HEK293T (cell line): ENCODE data around the gene CCDC187.
A peak's percentile ranks its signal among the peaks of the same experiment; 100 is the strongest.

Experiments used
- CTCF ChIA-PET: fragments of 350-600 bp; formaldehyde crosslinking; extraction: SDS; loops from one replicate; lab custom pipeline; 2021; ENCODE audit warnings: antibody characterized with exemption, inconsistent platforms; lab: Yijun Ruan, JAX
- POLR2A ChIA-PET: fragments of 350-600 bp; formaldehyde crosslinking; extraction: SDS; loops from one replicate; lab custom pipeline; 2020; ENCODE audit warnings: antibody characterized with exemption, inconsistent platforms; lab: Yijun Ruan, JAX
- DNase-seq: peaks from one replicate; pipeline ENCODE4 v3.0.0; 2012; ENCODE audit warnings: mixed read lengths; ENCODE audit errors: extremely low spot score
- ARNT ChIP-seq: fragments of 450-650 bp; IDR thresholded peaks from 2 replicates; pipeline ENCODE4 v1.6.1; 2017; ENCODE audit warnings: mild to moderate bottlenecking
- BHLHE40 ChIP-seq: fragments of 450-650 bp; IDR thresholded peaks from 2 replicates; pipeline ENCODE4 v1.6.1; 2016; ENCODE audit warnings: mild to moderate bottlenecking, moderate library complexity, borderline replicate concordance
- CTBP1 ChIP-seq: fragments of 450-650 bp; IDR thresholded peaks from 2 replicates; pipeline ENCODE4 v1.6.1; 2016; ENCODE audit warnings: borderline replicate concordance
- ELF4 ChIP-seq: fragments of 450-650 bp; IDR thresholded peaks from 2 replicates; pipeline ENCODE4 v1.6.1; 2017; ENCODE audit warnings: antibody characterized with exemption
- FOXA1 ChIP-seq: fragments of 450-650 bp; IDR thresholded peaks from 2 replicates; pipeline ENCODE4 v1.6.1; 2016; ENCODE audit warnings: mild to moderate bottlenecking
- FOXK2 ChIP-seq: fragments of 450-650 bp; IDR thresholded peaks from 2 replicates; pipeline ENCODE4 v1.6.1; 2016; ENCODE audit warnings: mild to moderate bottlenecking
- FOXM1 ChIP-seq: fragments of 450-650 bp; IDR thresholded peaks from 2 replicates; pipeline ENCODE4 v1.6.1; 2017; ENCODE audit warnings: mild to moderate bottlenecking, borderline replicate concordance
- HDGF ChIP-seq: fragments of 450-650 bp; IDR thresholded peaks from 2 replicates; pipeline ENCODE4 v1.6.1; 2017; ENCODE audit warnings: antibody characterized with exemption, borderline replicate concordance
- L3MBTL2 ChIP-seq: fragments of 450-650 bp; conservative IDR thresholded peaks from 2 replicates; pipeline ENCODE4 v1.6.1; 2016; ENCODE audit warnings: mild to moderate bottlenecking
- LEF1 ChIP-seq: fragments of 450-650 bp; IDR thresholded peaks from 2 replicates; pipeline ENCODE4 v1.6.1; 2017; ENCODE audit warnings: mild to moderate bottlenecking, borderline replicate concordance
- NFRKB ChIP-seq: fragments of 450-650 bp; IDR thresholded peaks from 2 replicates; pipeline ENCODE4 v1.6.1; 2016; ENCODE audit warnings: mild to moderate bottlenecking, moderate library complexity
- SP1 ChIP-seq: fragments of 450-650 bp; IDR thresholded peaks from 2 replicates; pipeline ENCODE4 v1.6.1; 2017
- SUZ12 ChIP-seq: fragments of 450-650 bp; IDR thresholded peaks from 2 replicates; pipeline ENCODE4 v1.6.1; 2016; ENCODE audit warnings: mild to moderate bottlenecking
- TARDBP ChIP-seq: fragments of 450-650 bp; IDR thresholded peaks from 2 replicates; pipeline ENCODE4 v1.6.1; 2016
- ZNF384 ChIP-seq: fragments of 450-650 bp; IDR thresholded peaks from 2 replicates; pipeline ENCODE4 v1.6.1; 2016
- TF ChIP-seq, protein P1 (sequence below): fragments of 450-650 bp; IDR thresholded peaks from 2 replicates; pipeline ENCODE4 v1.6.1; 2016

The CCDC187 gene

DNA sequence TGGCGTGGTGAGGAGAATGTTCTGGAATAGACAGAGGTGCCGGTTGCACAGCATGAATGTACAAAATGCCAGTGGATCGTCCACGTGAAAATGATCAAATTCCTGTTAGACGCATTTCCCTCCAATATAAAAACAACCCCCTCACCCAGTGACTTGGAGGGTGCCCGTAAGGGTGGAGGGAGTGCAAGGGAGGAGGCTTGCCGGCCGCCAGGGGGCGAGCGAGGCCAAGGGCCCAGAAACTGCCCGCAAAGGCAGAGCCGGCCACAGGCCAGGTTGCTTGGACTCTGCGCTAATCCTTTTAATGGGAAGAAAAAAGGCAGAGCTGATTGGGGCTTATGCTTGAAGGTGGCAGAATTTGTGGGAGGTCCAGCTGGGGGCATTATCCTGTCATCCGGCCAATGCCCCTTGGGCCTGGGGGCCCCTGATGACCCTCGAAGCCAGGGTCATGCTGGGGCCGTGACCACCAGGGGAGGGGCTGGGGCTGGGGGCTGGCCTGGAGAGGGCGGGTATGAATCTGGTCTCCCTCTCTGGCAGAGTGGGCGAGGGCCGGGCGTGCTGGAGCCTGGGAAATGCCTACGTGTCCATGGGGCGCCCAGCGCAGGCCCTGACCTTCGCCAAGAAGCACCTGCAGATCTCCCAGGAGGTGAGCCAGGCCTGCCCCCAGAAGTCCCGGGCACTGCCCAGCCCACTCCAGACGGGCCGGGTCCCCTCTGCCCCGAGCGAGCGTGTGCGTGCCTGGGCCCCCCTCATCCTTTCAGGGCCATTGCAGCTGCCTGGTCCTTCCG lies 35.5 kb upstream of the CCDC187 start:
- peak; percentile 85 for DNase-seq
- TF ChIP-seq SUZ12 (no peak), NFRKB (no peak), L3MBTL2 (no peak), ARNT (no peak), FOXM1 (no peak)
- TF ChIP-seq, protein P1, sequence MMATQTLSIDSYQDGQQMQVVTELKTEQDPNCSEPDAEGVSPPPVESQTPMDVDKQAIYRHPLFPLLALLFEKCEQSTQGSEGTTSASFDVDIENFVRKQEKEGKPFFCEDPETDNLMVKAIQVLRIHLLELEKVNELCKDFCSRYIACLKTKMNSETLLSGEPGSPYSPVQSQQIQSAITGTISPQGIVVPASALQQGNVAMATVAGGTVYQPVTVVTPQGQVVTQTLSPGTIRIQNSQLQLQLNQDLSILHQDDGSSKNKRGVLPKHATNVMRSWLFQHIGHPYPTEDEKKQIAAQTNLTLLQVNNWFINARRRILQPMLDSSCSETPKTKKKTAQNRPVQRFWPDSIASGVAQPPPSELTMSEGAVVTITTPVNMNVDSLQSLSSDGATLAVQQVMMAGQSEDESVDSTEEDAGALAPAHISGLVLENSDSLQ: no peak
- CTCF ChIA-PET: interaction anchor here (0.6 kb wide), 1 partner anchor 12 kb away, joined by 4 read pairs; the partner anchor contains the start of gene GPSM1
- POLR2A ChIA-PET: no interaction called here

DNA sequence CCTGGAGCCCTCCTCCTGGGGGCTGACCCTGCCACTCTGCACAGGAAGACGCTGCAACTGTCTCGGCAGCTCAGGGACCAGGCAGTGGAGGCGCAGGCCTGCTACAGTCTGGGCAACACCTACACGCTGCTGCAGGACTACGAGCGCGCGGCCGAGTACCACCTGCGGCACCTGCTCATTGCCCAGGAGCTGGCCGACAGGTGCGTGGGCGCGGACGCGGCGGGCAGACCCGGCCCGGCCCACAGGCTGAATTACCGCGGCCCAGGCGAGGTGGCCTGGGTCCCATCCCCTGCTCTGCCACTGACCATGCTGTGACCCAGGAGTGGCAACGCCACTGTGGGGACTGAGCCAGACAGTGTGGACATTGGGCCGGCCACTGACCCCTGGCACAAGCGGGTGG lies 34.6 kb upstream of the CCDC187 start:
- TF ChIP-seq ZNF384 (no peak), SP1 (no peak), NFRKB (no peak), SUZ12 (no peak), FOXK2 (no peak), FOXM1 (no peak)
- TF ChIP-seq, protein P1: no peak
- DNase-seq: no peak
- ChIA-PET CTCF (interaction anchor here (1.1 kb wide), 1 partner anchor 9 kb away, joined by 3 read pairs; no protein-coding TSS in a partner anchor), POLR2A (interaction anchor here (1.8 kb wide), 1 partner anchor 25 kb away, joined by 9 read pairs; the partner anchor contains the start of gene DNLZ)

DNA sequence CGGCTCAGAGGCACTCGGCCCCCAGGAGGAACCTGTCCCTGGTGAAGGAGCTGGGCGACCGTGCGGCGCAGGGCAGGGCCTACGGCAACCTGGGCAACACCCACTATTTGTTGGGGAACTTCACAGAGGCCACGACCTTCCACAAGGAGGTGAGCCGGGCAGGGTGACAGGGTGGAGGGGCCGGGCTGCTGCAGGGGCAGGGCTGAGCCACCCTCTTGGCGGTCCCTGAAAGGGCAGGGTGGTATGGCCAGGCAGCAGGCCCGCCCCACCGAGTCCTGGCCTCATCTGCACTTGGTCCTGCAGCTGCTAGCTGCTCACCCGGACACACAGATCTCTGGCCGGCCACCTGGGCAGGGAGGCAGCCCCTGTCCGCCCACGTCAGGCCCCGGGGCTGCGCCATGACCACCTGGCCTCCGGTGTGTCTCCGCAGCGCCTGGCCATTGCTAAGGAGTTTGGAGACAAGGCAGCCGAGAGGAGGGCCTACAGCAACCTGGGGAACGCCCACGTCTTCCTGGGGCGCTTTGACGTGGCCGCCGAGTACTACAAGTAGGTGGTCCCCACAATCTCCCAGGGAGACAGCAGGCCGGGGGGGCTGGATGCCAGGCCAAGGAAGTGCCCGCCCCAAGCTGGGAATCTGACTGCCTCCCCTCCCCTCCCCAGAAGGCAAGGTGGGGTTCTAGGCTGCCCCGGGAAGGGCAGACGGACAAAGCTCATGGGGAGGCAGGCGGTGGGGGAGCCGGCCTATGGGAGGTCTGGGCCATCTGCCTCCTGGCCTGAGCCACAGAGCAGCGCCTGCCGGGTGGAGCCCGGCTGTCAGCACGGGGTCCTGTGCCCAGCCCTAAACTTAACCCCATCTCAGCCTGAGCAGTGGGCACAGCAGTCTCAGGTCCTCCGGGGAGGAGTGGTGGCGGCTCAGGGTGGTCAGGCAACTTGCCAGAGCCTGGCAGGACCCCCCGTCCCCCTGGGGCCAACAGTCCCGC lies 33.8 kb upstream of the CCDC187 start:
- TF ChIP-seq ZNF384 (no peak), CTBP1 (no peak), L3MBTL2 (no peak)
- ChIA-PET CTCF (interaction anchor here (1.1 kb wide), 1 partner anchor 9 kb away, joined by 3 read pairs; no protein-coding TSS in a partner anchor), POLR2A (interaction anchor here (1.4 to 1.8 kb wide), 3 partner anchors 10 to 39 kb away, joined by 3 to 9 read pairs (median 4); partner anchors contain the start of genes DNLZ and GPSM1)
- no peak for DNase-seq

DNA sequence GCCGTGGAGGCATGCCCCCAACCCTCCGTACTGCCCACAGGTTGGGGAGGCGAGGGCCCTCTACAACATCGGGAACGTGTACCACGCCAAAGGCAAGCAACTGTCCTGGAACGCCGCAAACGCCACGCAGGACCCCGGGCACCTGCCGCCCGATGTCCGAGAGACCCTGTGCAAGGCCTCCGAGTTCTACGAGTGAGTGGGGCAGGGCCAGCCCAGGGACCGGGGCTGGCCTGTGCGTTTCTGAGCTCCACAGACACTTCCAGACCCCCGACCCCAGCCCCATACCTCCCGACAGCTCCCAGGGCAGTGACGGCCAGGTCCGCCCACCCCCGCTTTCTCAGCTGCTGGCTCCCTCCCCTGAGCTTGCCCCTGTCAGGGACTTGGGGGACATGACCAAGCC lies 33.0 kb upstream of the CCDC187 start:
- CTCF ChIA-PET: no interaction called here
- DNase-seq: no peak
- POLR2A ChIA-PET: interaction anchor here (1.4 to 1.8 kb wide), 3 partner anchors 9 to 40 kb away, joined by 3 to 9 read pairs (median 4); partner anchors contain the start of genes DNLZ and GPSM1
- TF ChIP-seq LEF1 (no peak), FOXK2 (no peak), CTBP1 (no peak), FOXM1 (no peak), SUZ12 (no peak), ZNF384 (no peak), ARNT (no peak), ELF4 (no peak), TARDBP (no peak), FOXA1 (no peak), NFRKB (no peak), L3MBTL2 (no peak), BHLHE40 (no peak), SP1 (no peak), HDGF (no peak)
- TF ChIP-seq, protein P1: no peak

DNA sequence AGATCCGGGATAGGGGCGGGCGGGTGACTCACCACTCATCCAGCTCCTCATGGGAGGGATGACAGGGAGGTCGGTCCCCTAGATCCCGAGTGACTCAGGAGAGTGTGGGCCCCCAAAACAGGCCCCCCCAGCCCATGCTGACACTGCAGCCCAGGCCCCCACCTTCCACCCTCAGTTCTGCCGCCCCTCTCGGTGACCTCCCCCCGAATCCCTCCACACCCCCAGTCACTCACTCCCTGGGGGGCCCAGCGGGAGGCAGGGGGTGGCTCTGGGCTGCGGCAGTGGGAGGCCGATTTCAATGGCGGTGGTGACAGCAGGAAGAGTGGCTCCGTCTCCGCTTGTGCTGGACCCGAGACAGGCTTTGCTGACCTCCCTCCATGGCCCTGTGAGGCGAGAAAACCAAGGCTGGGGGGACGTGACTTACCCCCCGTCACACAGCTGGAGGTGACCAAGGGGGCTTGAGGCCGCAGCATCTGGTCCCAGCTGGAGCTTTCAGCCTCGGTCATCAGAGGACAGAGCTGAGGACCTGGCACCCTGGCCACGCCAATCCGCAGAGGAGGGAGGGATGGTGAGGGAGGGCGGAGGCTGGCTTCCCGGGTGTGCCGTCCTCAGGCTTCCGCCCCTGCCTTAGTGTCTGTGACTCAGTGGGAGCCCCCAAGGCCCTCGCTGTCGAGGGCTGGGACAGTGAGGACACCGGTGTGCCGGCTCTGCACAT lies 32.4 kb upstream of the CCDC187 start:
- POLR2A ChIA-PET: interaction anchor here (1.0 to 1.5 kb wide), 4 partner anchors 9 to 41 kb away, joined by 3 to 6 read pairs (median 4); partner anchors contain the start of gene GPSM1
- TF ChIP-seq ZNF384 (no peak), FOXM1 (no peak), L3MBTL2 (no peak), ELF4 (no peak), LEF1 (no peak), SUZ12 (no peak), ARNT (no peak), CTBP1 (no peak), FOXK2 (no peak), HDGF (no peak), TARDBP (no peak), BHLHE40 (no peak), FOXA1 (no peak), SP1 (no peak)
- DNase-seq: no peak
- CTCF ChIA-PET: interaction anchor here (0.8 kb wide), 1 partner anchor 27 kb away, joined by 3 read pairs; no protein-coding TSS in a partner anchor
